K562 (cell line): ENCODE results near the gene PTPN1.

Source experiments
- GATA2 ChIP-seq: sonication (generic); formaldehyde crosslinking; IDR thresholded peaks from 2 replicates; pipeline ENCODE4 v1.4.0; 2020; ENCODE audit warnings: mild to moderate bottlenecking, missing genetic modification reagents
- NCOA4 ChIP-seq: fragments of 450-650 bp; IDR thresholded peaks from 2 replicates; pipeline ENCODE4 v1.6.1; 2018; ENCODE audit warnings: mild to moderate bottlenecking; ENCODE audit not compliant: partially characterized antibody
- POLR2AphosphoS5 ChIP-seq: IDR thresholded peaks from 2 replicates; pipeline ENCODE4 v1.6.1; 2011; ENCODE audit warnings: mild to moderate bottlenecking, low read depth, low read length, moderate library complexity; ENCODE audit not compliant: control insufficient read depth, insufficient read depth
- RAD21 ChIP-seq, 2 experiments: fragments of 250-450 bp in 1 of 2; fragments of 450-650 bp in 1 of 2; sonication (Bioruptor Pico) in 1 of 2; formaldehyde crosslinking in 1 of 2; IDR thresholded peaks in 1 of 2; conservative IDR thresholded peaks in 1 of 2; 2 replicates each; pipeline versions ENCODE4 v1.4.0 to v1.8.0; 2020 to 2022; ENCODE audit warnings: mild to moderate bottlenecking in 2 of 2, moderate library complexity in 1 of 2
- SPI1 ChIP-seq: IDR thresholded peaks from 2 replicates; pipeline ENCODE4 v1.6.1; 2011; ENCODE audit warnings: low read depth, low read length, control low read depth, borderline replicate concordance
- ZNF589 ChIP-seq: fragments of 200-800 bp; sonication (Bioruptor generic); IDR thresholded peaks from 2 replicates; pipeline ENCODE4 v1.6.1; 2016; ENCODE audit warnings: low read depth, missing genetic modification characterization, missing compliant biosample characterization
- ZNF644 ChIP-seq: fragments of 200-800 bp; sonication (Bioruptor generic); IDR thresholded peaks from 2 replicates; pipeline ENCODE4 v1.6.1; 2016; ENCODE audit warnings: low read depth, missing genetic modification characterization, missing compliant biosample characterization
- TF ChIP-seq, protein P1 (sequence below): sonication (generic); formaldehyde crosslinking; IDR thresholded peaks from 2 replicates; pipeline ENCODE4 v1.9.0; 2022; ENCODE audit warnings: mild to moderate bottlenecking, missing genetic modification reagents
- TF ChIP-seq, protein P2 (sequence below): fragments of 450-650 bp; IDR thresholded peaks from 2 replicates; pipeline ENCODE4 v1.7.1; 2018; ENCODE audit warnings: mild to moderate bottlenecking, low read depth; ENCODE audit not compliant: partially characterized antibody
- TF ChIP-seq, protein P3 (sequence below): sonication (generic); formaldehyde crosslinking; IDR thresholded peaks from 2 replicates; pipeline ENCODE4 v1.8.1; 2022; ENCODE audit warnings: missing genetic modification reagents
- TF ChIP-seq, protein P4 (sequence below): fragments of 450-650 bp; IDR thresholded peaks from 2 replicates; pipeline ENCODE4 v1.6.1; 2018; ENCODE audit not compliant: partially characterized antibody

DNA sequence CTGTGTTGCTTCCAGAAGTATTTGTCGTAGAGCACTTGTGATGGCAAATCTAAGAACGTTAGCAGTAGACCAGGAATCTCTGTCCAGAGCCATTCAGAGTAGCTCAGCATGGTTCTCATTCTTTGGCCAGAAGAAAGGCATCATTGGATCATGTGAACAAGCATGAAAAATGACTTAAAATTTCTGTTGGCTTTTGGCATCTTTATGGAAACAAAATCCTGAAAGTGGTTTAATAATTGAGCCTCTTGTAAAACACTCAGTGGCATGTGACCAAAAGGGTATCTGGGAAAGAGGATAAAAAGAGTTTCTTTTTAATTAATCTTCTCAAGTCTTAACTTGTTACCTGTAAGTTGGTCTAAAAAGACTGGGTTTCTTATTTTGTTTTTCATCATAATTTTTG lies 55.2 kb downstream of the PTPN1 start:
- TF ChIP-seq POLR2AphosphoS5 (no peak), GATA2 (CRISPR knock-in tag) (no peak), SPI1 (no peak), RAD21 (CRISPR knock-in tag; conservative IDR thresholded peaks at IDR 0.05 in 1 of 2, IDR thresholded peaks at IDR 0.05 in 1 of 2) (no peak), ZNF644 (no peak), NCOA4 (no peak), ZNF589 (CRISPR knock-in tag) (no peak)
- TF ChIP-seq, protein P1, sequence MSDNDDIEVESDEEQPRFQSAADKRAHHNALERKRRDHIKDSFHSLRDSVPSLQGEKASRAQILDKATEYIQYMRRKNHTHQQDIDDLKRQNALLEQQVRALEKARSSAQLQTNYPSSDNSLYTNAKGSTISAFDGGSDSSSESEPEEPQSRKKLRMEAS (CRISPR knock-in tag), result no peak
- TF ChIP-seq, protein P2, sequence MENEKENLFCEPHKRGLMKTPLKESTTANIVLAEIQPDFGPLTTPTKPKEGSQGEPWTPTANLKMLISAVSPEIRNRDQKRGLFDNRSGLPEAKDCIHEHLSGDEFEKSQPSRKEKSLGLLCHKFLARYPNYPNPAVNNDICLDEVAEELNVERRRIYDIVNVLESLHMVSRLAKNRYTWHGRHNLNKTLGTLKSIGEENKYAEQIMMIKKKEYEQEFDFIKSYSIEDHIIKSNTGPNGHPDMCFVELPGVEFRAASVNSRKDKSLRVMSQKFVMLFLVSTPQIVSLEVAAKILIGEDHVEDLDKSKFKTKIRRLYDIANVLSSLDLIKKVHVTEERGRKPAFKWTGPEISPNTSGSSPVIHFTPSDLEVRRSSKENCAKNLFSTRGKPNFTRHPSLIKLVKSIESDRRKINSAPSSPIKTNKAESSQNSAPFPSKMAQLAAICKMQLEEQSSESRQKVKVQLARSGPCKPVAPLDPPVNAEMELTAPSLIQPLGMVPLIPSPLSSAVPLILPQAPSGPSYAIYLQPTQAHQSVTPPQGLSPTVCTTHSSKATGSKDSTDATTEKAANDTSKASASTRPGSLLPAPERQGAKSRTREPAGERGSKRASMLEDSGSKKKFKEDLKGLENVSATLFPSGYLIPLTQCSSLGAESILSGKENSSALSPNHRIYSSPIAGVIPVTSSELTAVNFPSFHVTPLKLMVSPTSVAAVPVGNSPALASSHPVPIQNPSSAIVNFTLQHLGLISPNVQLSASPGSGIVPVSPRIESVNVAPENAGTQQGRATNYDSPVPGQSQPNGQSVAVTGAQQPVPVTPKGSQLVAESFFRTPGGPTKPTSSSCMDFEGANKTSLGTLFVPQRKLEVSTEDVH, result no peak
- TF ChIP-seq, protein P3, sequence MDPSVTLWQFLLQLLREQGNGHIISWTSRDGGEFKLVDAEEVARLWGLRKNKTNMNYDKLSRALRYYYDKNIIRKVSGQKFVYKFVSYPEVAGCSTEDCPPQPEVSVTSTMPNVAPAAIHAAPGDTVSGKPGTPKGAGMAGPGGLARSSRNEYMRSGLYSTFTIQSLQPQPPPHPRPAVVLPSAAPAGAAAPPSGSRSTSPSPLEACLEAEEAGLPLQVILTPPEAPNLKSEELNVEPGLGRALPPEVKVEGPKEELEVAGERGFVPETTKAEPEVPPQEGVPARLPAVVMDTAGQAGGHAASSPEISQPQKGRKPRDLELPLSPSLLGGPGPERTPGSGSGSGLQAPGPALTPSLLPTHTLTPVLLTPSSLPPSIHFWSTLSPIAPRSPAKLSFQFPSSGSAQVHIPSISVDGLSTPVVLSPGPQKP (CRISPR knock-in tag), result no peak
- TF ChIP-seq, protein P4, sequence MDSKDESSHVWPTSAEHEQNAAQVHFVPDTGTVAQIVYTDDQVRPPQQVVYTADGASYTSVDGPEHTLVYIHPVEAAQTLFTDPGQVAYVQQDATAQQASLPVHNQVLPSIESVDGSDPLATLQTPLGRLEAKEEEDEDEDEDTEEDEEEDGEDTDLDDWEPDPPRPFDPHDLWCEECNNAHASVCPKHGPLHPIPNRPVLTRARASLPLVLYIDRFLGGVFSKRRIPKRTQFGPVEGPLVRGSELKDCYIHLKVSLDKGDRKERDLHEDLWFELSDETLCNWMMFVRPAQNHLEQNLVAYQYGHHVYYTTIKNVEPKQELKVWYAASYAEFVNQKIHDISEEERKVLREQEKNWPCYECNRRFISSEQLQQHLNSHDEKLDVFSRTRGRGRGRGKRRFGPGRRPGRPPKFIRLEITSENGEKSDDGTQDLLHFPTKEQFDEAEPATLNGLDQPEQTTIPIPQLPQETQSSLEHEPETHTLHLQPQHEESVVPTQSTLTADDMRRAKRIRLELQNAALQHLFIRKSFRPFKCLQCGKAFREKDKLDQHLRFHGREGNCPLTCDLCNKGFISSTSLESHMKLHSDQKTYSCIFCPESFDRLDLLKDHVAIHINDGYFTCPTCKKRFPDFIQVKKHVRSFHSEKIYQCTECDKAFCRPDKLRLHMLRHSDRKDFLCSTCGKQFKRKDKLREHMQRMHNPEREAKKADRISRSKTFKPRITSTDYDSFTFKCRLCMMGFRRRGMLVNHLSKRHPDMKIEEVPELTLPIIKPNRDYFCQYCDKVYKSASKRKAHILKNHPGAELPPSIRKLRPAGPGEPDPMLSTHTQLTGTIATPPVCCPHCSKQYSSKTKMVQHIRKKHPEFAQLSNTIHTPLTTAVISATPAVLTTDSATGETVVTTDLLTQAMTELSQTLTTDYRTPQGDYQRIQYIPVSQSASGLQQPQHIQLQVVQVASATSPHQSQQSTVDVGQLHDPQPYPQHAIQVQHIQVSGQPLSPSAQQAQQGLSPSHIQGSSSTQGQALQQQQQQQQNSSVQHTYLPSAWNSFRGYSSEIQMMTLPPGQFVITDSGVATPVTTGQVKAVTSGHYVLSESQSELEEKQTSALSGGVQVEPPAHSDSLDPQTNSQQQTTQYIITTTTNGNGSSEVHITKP, result no peak
